HepG2 (cell line): ENCODE results near the gene CCL22. TPM values are rescaled to one million over a fixed set of nuclear protein-coding genes. Genes with fewer than 3 reads are reported as not detected.

Source experiments
- SCMH1 ChIP-seq: sonication (generic); formaldehyde crosslinking; IDR thresholded peaks from 2 replicates; pipeline ENCODE4 v1.9.0; 2021; ENCODE audit warnings: missing genetic modification reagents, mild to moderate bottlenecking, borderline replicate concordance
- ZFP41 ChIP-seq: sonication (generic); formaldehyde crosslinking; IDR thresholded peaks from 2 replicates; pipeline ENCODE4 v1.4.0; 2020; ENCODE audit warnings: mild to moderate bottlenecking, missing genetic modification reagents, borderline replicate concordance
- ZIK1 ChIP-seq: sonication (generic); formaldehyde crosslinking; IDR thresholded peaks from 2 replicates; pipeline ENCODE4 v1.5.0; 2020; ENCODE audit warnings: mild to moderate bottlenecking, low read depth, missing genetic modification reagents, borderline replicate concordance
- ZNF33B ChIP-seq: sonication (generic); formaldehyde crosslinking; IDR thresholded peaks from 2 replicates; pipeline ENCODE4 v1.5.1; 2020; ENCODE audit warnings: mild to moderate bottlenecking, missing genetic modification reagents
- polyA plus RNA-seq, 8 experiments: library from polyadenylated mRNA; depleted of rRNA in 3 of 8; stranded (reverse) in 7 of 8; unstranded in 1 of 8; fragments of >200 nt; fragmentation: Illumina TruSeq in 4 of 8; extraction: Trizol in 4 of 8; gene quantifications; 2 replicates each; pipeline versions ENCODE4 v1.2.1 to v1.2.3, GENCODE V29; 2011 to 2016; ENCODE audit warnings: low read depth in 4 of 8, missing spikeins in 1 of 8, mixed read lengths in 1 of 8; ENCODE audit not compliant: insufficient read depth in 1 of 8
- total RNA-seq, 5 experiments: library from RNA; depleted of rRNA; stranded (reverse); fragments of >200 nt; fragmentation: Illumina TruSeq; extraction: Trizol; gene quantifications; 2 replicates each; pipeline ENCODE4 v1.2.3, GENCODE V29; 2016; ENCODE audit warnings: low read depth in 1 of 5
- TF ChIP-seq, protein P1 (sequence below): sonication (generic); formaldehyde crosslinking; IDR thresholded peaks from 2 replicates; pipeline ENCODE4 v1.5.1; 2020; ENCODE audit warnings: missing genetic modification reagents, mild to moderate bottlenecking, borderline replicate concordance
- TF ChIP-seq, protein P2 (sequence below): sonication (generic); formaldehyde crosslinking; IDR thresholded peaks from 2 replicates; pipeline ENCODE4 v1.4.0; 2020; ENCODE audit warnings: missing genetic modification reagents
- TF ChIP-seq, protein P3 (sequence below): sonication (generic); formaldehyde crosslinking; conservative IDR thresholded peaks from 2 replicates; pipeline ENCODE4 v1.5.0; 2020; ENCODE audit warnings: missing genetic modification reagents
- TF ChIP-seq, protein P4 (sequence below): IDR thresholded peaks from 2 replicates; pipeline ENCODE4 v1.6.1; 2018; ENCODE audit warnings: missing genetic modification reagents
- TF ChIP-seq, protein P5 (sequence below): sonication (generic); formaldehyde crosslinking; IDR thresholded peaks from 2 replicates; pipeline ENCODE4 v1.8.0; 2022; ENCODE audit warnings: mild to moderate bottlenecking, missing genetic modification reagents
- TF ChIP-seq, protein P6 (sequence below): sonication (generic); formaldehyde crosslinking; IDR thresholded peaks from 2 replicates; pipeline ENCODE4 v1.8.1; 2023; ENCODE audit warnings: missing genetic modification reagents, inconsistent platforms, borderline replicate concordance
- TF ChIP-seq, protein P7 (sequence below): sonication (generic); formaldehyde crosslinking; IDR thresholded peaks from 2 replicates; pipeline ENCODE4 v1.4.0; 2020; ENCODE audit warnings: missing genetic modification reagents, borderline replicate concordance

CCL22 gene
- total and polyA plus RNA-seq, 2 of the 13 experiments (the other 11 are each of a cell fraction or from before 2014, with no cell fraction given) = not detected

DNA sequence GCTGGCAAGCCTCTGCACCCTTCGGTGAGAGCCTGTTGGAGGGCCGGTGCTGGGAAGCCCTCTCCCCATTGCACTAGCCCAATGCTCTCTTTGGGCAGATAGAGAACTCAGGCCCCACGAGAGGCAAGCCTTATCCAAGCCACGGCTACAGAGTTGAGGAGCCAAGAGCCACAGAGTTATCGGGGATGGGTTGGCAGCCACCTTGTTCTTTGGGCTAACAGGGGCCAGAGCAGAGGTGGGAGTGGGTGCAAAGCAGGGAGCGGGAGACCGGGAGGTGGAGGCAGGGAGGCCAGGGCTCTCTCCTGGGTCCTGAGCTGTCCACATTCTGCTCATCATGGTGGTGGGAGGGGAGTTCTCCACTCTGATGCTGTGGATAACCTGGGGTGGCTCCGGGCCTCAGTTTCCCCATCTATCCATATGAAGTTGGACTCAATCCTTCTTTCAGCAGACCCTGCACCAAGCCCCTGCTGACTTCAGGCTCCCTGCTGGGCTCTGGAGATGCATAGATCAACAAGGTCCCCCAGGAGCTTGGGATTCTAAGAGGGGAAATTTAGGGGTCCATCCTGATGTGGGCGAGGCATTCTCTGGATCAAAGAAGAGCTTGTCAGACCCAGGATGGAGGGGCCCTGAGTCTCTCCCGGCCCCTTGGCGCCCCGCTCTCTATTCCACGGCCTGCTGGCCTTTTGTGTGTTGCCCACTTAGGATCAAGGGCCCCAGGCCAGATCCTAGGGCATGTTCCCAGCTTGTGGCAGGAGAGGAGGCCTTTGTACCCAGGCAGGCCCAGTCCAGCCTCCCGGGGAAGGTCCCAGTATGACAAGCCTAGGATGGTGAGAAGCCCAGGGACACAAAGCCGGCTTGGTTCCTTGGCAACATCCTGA is 13.2 kb downstream of the CCL22 start (continued):
- TF ChIP-seq ZNF33B (CRISPR knock-in tag) (no peak), ZIK1 (CRISPR knock-in tag) (no peak), ZFP41 (no peak), SCMH1 (CRISPR knock-in tag) (no peak)
- TF ChIP-seq, protein P1, sequence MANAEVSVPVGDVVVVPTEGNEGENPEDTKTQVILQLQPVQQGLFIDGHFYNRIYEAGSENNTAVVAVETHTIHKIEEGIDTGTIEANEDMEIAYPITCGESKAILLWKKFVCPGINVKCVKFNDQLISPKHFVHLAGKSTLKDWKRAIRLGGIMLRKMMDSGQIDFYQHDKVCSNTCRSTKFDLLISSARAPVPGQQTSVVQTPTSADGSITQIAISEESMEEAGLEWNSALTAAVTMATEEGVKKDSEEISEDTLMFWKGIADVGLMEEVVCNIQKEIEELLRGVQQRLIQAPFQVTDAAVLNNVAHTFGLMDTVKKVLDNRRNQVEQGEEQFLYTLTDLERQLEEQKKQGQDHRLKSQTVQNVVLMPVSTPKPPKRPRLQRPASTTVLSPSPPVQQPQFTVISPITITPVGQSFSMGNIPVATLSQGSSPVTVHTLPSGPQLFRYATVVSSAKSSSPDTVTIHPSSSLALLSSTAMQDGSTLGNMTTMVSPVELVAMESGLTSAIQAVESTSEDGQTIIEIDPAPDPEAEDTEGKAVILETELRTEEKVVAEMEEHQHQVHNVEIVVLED = no peak
- TF ChIP-seq, protein P2, sequence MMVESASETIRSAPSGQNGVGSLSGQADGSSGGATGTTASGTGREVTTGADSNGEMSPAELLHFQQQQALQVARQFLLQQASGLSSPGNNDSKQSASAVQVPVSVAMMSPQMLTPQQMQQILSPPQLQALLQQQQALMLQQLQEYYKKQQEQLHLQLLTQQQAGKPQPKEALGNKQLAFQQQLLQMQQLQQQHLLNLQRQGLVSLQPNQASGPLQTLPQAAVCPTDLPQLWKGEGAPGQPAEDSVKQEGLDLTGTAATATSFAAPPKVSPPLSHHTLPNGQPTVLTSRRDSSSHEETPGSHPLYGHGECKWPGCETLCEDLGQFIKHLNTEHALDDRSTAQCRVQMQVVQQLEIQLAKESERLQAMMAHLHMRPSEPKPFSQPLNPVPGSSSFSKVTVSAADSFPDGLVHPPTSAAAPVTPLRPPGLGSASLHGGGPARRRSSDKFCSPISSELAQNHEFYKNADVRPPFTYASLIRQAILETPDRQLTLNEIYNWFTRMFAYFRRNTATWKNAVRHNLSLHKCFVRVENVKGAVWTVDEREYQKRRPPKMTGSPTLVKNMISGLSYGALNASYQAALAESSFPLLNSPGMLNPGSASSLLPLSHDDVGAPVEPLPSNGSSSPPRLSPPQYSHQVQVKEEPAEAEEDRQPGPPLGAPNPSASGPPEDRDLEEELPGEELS (CRISPR knock-in tag) = no peak; the same call in 1 of the 2 replicates
- TF ChIP-seq, protein P3, sequence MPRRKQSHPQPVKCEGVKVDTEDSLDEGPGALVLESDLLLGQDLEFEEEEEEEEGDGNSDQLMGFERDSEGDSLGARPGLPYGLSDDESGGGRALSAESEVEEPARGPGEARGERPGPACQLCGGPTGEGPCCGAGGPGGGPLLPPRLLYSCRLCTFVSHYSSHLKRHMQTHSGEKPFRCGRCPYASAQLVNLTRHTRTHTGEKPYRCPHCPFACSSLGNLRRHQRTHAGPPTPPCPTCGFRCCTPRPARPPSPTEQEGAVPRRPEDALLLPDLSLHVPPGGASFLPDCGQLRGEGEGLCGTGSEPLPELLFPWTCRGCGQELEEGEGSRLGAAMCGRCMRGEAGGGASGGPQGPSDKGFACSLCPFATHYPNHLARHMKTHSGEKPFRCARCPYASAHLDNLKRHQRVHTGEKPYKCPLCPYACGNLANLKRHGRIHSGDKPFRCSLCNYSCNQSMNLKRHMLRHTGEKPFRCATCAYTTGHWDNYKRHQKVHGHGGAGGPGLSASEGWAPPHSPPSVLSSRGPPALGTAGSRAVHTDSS (CRISPR knock-in tag) = no peak
- TF ChIP-seq, protein P4, sequence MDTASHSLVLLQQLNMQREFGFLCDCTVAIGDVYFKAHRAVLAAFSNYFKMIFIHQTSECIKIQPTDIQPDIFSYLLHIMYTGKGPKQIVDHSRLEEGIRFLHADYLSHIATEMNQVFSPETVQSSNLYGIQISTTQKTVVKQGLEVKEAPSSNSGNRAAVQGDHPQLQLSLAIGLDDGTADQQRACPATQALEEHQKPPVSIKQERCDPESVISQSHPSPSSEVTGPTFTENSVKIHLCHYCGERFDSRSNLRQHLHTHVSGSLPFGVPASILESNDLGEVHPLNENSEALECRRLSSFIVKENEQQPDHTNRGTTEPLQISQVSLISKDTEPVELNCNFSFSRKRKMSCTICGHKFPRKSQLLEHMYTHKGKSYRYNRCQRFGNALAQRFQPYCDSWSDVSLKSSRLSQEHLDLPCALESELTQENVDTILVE = no peak
- TF ChIP-seq, protein P5, sequence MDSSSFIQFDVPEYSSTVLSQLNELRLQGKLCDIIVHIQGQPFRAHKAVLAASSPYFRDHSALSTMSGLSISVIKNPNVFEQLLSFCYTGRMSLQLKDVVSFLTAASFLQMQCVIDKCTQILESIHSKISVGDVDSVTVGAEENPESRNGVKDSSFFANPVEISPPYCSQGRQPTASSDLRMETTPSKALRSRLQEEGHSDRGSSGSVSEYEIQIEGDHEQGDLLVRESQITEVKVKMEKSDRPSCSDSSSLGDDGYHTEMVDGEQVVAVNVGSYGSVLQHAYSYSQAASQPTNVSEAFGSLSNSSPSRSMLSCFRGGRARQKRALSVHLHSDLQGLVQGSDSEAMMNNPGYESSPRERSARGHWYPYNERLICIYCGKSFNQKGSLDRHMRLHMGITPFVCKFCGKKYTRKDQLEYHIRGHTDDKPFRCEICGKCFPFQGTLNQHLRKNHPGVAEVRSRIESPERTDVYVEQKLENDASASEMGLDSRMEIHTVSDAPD = no peak
- TF ChIP-seq, protein P6, sequence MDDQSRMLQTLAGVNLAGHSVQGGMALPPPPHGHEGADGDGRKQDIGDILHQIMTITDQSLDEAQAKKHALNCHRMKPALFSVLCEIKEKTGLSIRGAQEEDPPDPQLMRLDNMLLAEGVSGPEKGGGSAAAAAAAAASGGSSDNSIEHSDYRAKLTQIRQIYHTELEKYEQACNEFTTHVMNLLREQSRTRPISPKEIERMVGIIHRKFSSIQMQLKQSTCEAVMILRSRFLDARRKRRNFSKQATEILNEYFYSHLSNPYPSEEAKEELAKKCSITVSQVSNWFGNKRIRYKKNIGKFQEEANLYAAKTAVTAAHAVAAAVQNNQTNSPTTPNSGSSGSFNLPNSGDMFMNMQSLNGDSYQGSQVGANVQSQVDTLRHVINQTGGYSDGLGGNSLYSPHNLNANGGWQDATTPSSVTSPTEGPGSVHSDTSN (CRISPR knock-in tag) = no peak
- TF ChIP-seq, protein P7, sequence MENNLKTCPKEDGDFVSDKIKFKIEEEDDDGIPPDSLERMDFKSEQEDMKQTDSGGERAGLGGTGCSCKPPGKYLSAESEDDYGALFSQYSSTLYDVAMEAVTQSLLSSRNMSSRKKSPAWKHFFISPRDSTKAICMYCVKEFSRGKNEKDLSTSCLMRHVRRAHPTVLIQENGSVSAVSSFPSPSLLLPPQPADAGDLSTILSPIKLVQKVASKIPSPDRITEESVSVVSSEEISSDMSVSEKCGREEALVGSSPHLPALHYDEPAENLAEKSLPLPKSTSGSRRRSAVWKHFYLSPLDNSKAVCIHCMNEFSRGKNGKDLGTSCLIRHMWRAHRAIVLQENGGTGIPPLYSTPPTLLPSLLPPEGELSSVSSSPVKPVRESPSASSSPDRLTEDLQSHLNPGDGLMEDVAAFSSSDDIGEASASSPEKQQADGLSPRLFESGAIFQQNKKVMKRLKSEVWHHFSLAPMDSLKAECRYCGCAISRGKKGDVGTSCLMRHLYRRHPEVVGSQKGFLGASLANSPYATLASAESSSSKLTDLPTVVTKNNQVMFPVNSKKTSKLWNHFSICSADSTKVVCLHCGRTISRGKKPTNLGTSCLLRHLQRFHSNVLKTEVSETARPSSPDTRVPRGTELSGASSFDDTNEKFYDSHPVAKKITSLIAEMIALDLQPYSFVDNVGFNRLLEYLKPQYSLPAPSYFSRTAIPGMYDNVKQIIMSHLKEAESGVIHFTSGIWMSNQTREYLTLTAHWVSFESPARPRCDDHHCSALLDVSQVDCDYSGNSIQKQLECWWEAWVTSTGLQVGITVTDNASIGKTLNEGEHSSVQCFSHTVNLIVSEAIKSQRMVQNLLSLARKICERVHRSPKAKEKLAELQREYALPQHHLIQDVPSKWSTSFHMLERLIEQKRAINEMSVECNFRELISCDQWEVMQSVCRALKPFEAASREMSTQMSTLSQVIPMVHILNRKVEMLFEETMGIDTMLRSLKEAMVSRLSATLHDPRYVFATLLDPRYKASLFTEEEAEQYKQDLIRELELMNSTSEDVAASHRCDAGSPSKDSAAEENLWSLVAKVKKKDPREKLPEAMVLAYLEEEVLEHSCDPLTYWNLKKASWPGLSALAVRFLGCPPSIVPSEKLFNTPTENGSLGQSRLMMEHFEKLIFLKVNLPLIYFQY (CRISPR knock-in tag) = no peak
